Ovary (tissue), 9 donors: Measurements from ENCODE around the gene PARG. TPM values are rescaled to one million over a fixed set of nuclear protein-coding genes. Genes with fewer than 3 reads are reported as not detected.
"Not testable (repeated sequence)": the region's sequence is repeated elsewhere in the genome, so short reads cannot be mapped to it uniquely, and the experiment has no call there.

Experiments used
- DNase-seq, 5 donors: peaks; one replicate each; pipeline ENCODE4 v3.0.0-alpha.2; 2019 to 2020
- H3K27ac ChIP-seq, 2 donors: fragments of 200-600 bp; one replicate each; pipeline versions ENCODE4 v1.5.1 to v1.8.0; 2019 to 2022
- H3K27me3 ChIP-seq: fragments of 200-600 bp; one replicate; pipeline ENCODE4 v1.8.0; 2022
- H3K36me3 ChIP-seq: fragments of 200-600 bp; sonication (generic); one replicate; pipeline ENCODE4 v1.5.1; 2019
- H3K4me1 ChIP-seq: one replicate; pipeline ENCODE4 v1.8.1; 2013; ENCODE audit warnings: mild to moderate bottlenecking, moderate library complexity; ENCODE audit not compliant: insufficient read depth
- H3K4me3 ChIP-seq: fragments of 200-600 bp; sonication (generic); one replicate; pipeline ENCODE4 v1.5.1; 2017
- H3K9me3 ChIP-seq, 2 donors: fragments of 200-600 bp in 1 of 2; sonication (generic) in 1 of 2; one replicate each; pipeline versions ENCODE4 v1.5.1 to v1.8.1; 2013 to 2019; ENCODE audit warnings: mild to moderate bottlenecking in 1 of 2, moderate library complexity in 1 of 2
- EP300 ChIP-seq: sonication (generic); formaldehyde crosslinking; IDR thresholded peaks from one replicate; pipeline ENCODE4 v1.6.1; 2017; ENCODE audit warnings: antibody characterized with exemption
- POLR2A ChIP-seq: fragments of 450-650 bp; IDR thresholded peaks from one replicate; pipeline ENCODE4 v1.6.1; 2017; ENCODE audit warnings: antibody characterized with exemption, mild to moderate bottlenecking, moderate library complexity
- WGBS, 3 donors: extraction: QIAGEN DNeasy Blood & Tissue Kit in 1 of 3; methylation state at CpG; one replicate each; pipeline versions ENCODE4 v1.1.5 to v1.1.7; 2013 to 2017; 5-methylcytosine and 5-hydroxymethylcytosine counted together
- intact Hi-C, 4 donors: fragments of 100-400 bp; cut with DNase I; formaldehyde crosslinking; loops; one replicate each; pipeline versions ENCODE4 v1.11.0 to v1.15.1; 2022 to 2023
- polyA plus RNA-seq, 2 donors: library from polyadenylated mRNA; stranded (reverse); fragments of 200-250 nt in 1 of 2; fragments of 350-450 nt in 1 of 2; fragmentation: Illumina TruSeq in 1 of 2; extraction: RNeasy Lipid Tissue Mini Kit (QIAGEN cat#74804) in 1 of 2; gene quantifications; one replicate each; pipeline ENCODE4 v1.2.3, GENCODE V29; 2013 to 2014
- total RNA-seq, 7 donors: library from RNA; depleted of rRNA in 2 of 7; stranded (reverse); fragments of >200 nt in 2 of 7; fragmentation: NEBNext Ultra II Directional in 3 of 7; extraction: Animal tissue kit (Norgen Biotek cat#: 25700) in 3 of 7; gene quantifications; one replicate each; pipeline versions ENCODE4 v1.1.0 to v1.2.4, GENCODE V29; 2016 to 2023
- TF ChIP-seq, protein P1 (sequence below), 3 donors: fragments of 450-650 bp in 2 of 3; fragments of 200-600 bp in 1 of 3; IDR thresholded peaks; one replicate each; pipeline versions ENCODE4 v1.5.1 to v1.8.0; 2016 to 2022; ENCODE audit warnings: antibody characterized with exemption in 3 of 3, mild to moderate bottlenecking in 1 of 3
- donor health status: DM: no; HTN: no; CAD: no; lungs with moderate emphysema.
- donor health status: DM: no; HTN: no; CAD: no.
- donor health status: Bipolar disorder and iron deficiency.
- donor health status: DM: yes; HTN: yes; CAD: no.
- donor health status: DM: no; HTN: no; CAD: no.
- donor health status: DM: yes; HTN: yes; CAD: no.

Gene PARG
- total and polyA plus RNA-seq, 9 donors: 8.1 to 33.3 (median 26.8) TPM

DNA sequence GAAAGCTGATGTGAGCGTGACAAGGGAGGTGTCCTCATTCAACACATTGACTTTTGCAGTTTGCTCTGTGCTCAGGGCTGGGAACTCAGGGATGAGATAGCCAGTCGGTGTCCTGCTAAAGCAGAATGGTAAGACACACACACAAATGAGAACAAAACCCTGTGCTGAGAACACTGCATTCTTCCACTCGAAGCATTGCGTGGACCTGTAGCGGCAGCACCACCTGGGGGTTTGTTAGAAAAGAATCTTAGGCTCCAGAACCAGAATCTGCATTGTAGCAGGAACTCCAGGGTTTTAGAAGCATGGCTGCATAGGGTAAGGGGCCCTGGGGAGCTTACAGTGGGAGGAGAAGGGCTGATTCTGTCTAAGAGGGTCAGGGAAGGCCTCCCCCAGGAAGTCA, 158.2 kb downstream of the PARG start:
- Histone ChIP-seq H3K27me3 (no peaks in the 10 kb centered on the region), H3K4me3 (no peak overlapping the region), H3K4me1 (no peaks in the 10 kb centered on the region), H3K36me3 (no peaks in the 10 kb centered on the region), H3K27ac (no peak overlapping the region), H3K9me3 (no peaks in the 10 kb centered on the region)
- no peak for DNase-seq
- WGBS, 3 donors: 46 to 49% (median 46%) methylated on average over 5 of the region's 5 CpGs
- TF ChIP-seq POLR2A (no peak), EP300 (no peak)
- TF ChIP-seq, protein P1, sequence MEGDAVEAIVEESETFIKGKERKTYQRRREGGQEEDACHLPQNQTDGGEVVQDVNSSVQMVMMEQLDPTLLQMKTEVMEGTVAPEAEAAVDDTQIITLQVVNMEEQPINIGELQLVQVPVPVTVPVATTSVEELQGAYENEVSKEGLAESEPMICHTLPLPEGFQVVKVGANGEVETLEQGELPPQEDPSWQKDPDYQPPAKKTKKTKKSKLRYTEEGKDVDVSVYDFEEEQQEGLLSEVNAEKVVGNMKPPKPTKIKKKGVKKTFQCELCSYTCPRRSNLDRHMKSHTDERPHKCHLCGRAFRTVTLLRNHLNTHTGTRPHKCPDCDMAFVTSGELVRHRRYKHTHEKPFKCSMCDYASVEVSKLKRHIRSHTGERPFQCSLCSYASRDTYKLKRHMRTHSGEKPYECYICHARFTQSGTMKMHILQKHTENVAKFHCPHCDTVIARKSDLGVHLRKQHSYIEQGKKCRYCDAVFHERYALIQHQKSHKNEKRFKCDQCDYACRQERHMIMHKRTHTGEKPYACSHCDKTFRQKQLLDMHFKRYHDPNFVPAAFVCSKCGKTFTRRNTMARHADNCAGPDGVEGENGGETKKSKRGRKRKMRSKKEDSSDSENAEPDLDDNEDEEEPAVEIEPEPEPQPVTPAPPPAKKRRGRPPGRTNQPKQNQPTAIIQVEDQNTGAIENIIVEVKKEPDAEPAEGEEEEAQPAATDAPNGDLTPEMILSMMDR (IDR thresholded peaks at IDR 0.05): no peak
- intact Hi-C loops: no loop called here

DNA sequence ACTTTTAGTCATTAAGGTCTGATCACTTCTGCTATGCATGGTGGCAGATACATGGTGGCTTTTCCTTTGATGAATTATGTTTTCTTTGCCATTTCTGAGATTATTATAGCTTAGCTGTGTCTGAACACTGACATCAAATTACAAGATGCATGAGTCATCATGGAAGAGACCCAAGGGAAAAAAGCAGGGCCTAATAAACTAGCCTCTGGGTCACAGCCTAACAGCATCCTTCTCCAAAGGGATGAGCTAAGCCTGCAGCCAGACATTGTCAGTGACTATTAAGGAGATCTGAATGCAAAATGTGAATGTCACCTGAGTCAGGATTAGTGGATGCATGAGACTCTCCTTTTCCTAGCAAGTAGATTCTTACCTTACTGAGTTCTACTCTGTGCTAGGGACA, 160.6 kb downstream of the PARG start:
- Histone ChIP-seq H3K4me1 (no peaks in the 10 kb centered on the region), H3K27me3 (no peaks in the 10 kb centered on the region), H3K4me3 (no peak overlapping the region), H3K9me3 (no peaks in the 10 kb centered on the region), H3K36me3 (no peaks in the 10 kb centered on the region), H3K27ac (no peak overlapping the region)
- intact Hi-C loops: no loop called here
- DNase-seq: no peak
- TF ChIP-seq, protein P1 (IDR thresholded peaks at IDR 0.05): no peak

DNA sequence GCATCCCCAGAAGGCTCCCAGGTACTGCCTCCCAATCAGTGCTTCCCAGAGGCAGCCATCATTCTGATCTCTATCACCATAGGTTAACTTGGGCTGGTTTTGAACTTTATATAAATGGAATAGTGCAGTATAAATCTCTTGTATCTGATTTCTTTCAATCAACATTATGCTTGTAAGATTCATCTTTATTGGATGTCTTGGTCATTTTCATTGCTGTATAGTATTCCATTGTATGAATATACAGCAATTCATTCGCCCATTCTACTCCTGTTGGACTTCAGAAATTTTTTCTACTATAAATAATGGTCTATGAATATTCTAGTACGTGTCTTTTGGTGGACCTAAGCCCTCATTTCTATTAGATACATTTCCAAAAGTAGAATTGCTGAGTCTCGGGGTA, 163.6 kb downstream of the PARG start:
- TF ChIP-seq, protein P1 (IDR thresholded peaks at IDR 0.05): no peak
- no peak for TF ChIP-seq EP300
- no peak for TF ChIP-seq POLR2A
- Histone ChIP-seq H3K27me3 (no peaks in the 10 kb centered on the region), H3K9me3 (no peaks in the 10 kb centered on the region), H3K36me3 (no peaks in the 10 kb centered on the region), H3K27ac (no peak overlapping the region), H3K4me3 (no peak overlapping the region), H3K4me1 (no peaks in the 10 kb centered on the region)
- no peak for DNase-seq
- intact Hi-C loops: no loop called here
- WGBS, 3 donors: 71 to 75% (median 72%) methylated on average over 3 of the region's 3 CpGs

DNA sequence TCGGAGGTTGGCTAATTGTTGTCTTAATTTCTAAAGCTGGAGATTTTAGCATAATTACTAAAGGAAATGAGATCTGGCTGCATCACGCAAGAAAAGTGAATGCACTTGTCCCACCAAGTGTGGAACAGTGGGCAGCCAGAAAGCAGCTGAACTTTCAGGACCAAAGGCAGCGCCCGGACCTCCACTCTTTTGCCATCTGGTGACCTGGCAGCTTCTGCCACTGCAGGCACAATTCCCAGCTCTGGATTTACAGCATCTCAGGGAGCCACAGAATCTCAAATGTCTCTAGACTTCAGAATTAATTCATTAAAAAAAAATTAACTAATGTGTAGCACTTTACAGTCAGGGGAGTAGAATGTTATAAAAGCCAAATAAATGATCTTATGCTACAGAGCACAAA, 165.0 kb downstream of the PARG start:
- 60 to 71% (median 70%) methylated on average over 4 of the region's 4 CpGs for WGBS, 3 donors
- Histone ChIP-seq H3K27ac (no peak overlapping the region), H3K4me3 (no peak overlapping the region), H3K4me1 (no peaks in the 10 kb centered on the region), H3K36me3 (no peaks in the 10 kb centered on the region), H3K27me3 (no peaks in the 10 kb centered on the region), H3K9me3 (no peaks in the 10 kb centered on the region)
- intact Hi-C loops: no loop called here
- DNase-seq: no peak
- TF ChIP-seq EP300: no peak
- TF ChIP-seq, protein P1 (IDR thresholded peaks at IDR 0.05): no peak
- no peak for TF ChIP-seq POLR2A

DNA sequence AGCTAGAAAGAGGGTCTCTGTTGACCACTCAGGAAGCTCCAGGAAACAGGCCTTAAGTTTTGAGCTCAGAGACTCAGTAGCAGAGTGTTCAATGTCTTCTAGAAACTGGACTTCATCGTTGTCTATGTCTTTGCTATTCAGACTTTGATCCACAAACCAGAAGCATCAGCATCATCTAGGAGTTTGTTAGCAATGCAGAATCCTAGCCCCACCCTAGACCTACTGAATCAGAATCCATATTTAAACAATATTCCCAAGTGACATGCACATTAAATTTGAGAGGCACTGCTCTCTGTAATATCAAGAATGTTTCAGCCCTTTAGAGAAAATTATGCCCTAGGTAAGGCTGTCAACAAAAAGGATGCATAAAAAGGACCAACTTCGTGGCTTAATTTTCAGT, 166.8 kb downstream of the PARG start:
- Histone ChIP-seq H3K36me3 (no peaks in the 10 kb centered on the region), H3K4me1 (no peaks in the 10 kb centered on the region), H3K27me3 (no peaks in the 10 kb centered on the region), H3K9me3 (no peaks in the 10 kb centered on the region), H3K4me3 (no peak overlapping the region), H3K27ac (no peak overlapping the region)
- 57 to 68% (median 62%) methylated on average over 2 of the region's 2 CpGs for WGBS, 3 donors
- TF ChIP-seq EP300 (no peak), POLR2A (no peak)
- no peak for DNase-seq
- intact Hi-C loops: no loop called here

DNA sequence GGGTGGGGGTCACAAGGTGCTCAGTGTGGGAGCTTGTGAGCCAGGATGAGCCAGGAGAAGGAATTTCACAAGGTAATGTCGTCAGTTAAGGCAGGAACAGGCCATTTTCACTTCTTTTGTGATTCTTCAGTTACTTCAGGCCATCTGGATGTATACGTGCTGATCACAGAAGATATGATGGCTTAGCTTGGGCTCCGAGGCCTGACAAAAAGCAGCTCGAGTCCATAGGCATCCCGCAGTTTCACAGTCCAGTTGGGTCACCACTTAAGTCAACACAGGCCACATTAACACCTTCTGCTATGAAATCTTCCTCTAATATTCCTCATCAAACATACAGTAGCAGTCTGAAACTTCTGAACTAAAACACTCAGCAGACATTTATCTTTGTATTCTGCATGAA, 168.9 kb downstream of the PARG start:
- H3K36me3 ChIP-seq, H3K27me3 ChIP-seq, H3K4me3 ChIP-seq, intact Hi-C loops, H3K9me3 ChIP-seq, H3K27ac ChIP-seq, H3K4me1 ChIP-seq, DNase-seq: not testable (repeated sequence)
- 31 to 47% (median 32%) methylated on average over 5 of the region's 5 CpGs for WGBS, 3 donors

DNA sequence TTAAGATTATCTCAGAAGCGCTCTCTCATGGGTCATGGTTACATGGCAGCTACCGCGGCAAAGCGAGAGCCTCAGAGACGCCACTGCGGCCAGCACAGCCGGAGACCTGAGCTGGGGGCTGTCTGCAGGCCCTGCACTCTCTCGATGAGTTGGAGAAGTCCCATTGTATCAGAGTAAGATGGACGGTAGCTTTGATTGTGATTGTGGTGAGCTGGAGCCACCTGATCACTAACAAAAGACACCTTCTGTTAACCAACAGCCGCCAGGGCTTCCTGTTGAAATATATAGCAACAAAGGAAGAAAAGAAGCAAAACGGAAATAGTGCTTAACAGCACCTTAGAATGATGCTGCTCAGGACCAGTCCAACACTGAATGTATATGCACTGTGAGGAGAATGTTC, 170.8 kb downstream of the PARG start:
- DNase-seq, intact Hi-C loops, H3K27ac ChIP-seq, H3K4me3 ChIP-seq, H3K27me3 ChIP-seq, H3K4me1 ChIP-seq, H3K36me3 ChIP-seq, H3K9me3 ChIP-seq: not testable (repeated sequence)
- WGBS, 3 donors: 40 to 50% (median 41%) methylated on average over 11 of the region's 11 CpGs
